HG02588 (cell line): ENCODE measurements around the gene TMEFF2.

ENCODE experiments used
- ATAC-seq: cut with Tn5 transposase; IDR thresholded peaks from one replicate; pipeline ENCODE4 v1.9.1; 2021; ENCODE audit warnings: mild to moderate bottlenecking, moderate library complexity; ENCODE audit not compliant: unreplicated experiment

Gene TMEFF2

DNA sequence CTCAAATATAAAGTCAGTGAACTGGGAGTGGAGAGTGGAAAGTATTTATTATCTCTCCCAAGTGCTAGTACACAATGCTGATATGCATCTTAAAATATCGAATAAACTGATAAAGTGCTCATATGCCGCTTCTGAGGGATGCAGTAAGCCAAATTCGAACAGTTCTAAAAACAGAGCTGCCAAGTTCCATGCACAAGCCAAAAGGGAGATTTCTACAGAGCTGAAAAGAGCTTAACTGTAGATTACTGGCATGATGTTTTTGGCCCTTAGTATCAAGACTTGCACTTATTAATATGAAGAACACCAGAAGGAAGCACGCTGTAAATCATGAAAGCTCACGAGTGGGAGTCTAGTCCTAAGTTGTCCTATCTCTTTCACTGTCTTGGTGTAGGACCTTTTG is 7.9 kb downstream of the TMEFF2 start:
- no peak for ATAC-seq

DNA sequence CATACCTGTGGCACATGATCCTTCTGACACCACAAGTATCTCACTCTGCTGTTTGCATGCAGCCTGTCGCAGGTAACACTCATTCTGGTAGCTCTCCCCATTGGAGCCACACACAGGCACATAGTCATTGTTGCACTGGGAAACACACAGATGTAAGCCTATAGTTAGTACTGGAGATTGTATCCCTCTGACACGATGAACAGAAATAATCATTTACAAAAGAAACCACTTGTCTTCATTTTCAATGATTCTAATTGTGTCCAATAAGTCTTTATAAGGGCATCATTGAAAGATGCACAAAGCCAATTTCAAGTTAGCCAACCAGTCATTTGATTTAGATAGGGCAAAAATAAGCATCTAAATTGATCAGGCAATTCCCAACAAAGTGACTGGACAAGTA is 10.4 kb downstream of the TMEFF2 start:
- no peak for ATAC-seq

DNA sequence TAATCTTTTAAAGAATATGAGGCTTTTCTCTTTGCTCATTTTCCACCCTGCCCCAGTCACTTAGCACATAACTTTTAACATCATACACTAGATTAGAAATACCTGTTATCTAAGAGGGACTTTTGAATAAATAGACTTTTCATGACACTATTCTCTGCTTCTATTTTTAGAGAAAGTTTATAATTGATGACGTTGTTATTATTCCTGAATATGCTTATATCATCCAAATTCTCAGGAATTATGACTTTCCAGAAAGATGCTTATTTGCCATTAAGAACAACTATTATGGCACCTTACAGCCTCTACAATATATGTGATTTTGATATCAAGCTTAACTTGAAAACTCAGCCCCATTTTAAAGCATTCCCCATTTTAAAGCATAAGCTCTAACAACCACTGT is 11.4 kb downstream of the TMEFF2 start:
- no peak for ATAC-seq

DNA sequence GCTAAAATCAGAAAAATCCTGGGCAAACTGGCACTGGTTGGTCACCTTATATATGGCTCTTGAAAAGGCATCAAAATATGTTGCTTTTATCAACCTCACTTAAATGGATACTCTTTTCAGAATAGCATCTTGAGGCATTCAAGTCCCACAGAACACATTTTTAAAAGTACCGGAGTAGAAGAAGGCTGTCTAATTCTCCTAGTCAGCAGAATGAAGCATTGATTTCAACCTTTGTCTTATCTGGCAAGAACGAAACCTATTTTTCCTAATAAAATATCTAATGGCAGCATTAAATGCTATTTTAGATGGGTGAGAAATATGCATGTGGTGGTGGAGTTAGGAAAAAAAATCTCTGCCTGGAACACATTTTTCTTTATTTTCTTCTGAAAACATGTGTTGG is 27.8 kb downstream of the TMEFF2 start:
- no peak for ATAC-seq

DNA sequence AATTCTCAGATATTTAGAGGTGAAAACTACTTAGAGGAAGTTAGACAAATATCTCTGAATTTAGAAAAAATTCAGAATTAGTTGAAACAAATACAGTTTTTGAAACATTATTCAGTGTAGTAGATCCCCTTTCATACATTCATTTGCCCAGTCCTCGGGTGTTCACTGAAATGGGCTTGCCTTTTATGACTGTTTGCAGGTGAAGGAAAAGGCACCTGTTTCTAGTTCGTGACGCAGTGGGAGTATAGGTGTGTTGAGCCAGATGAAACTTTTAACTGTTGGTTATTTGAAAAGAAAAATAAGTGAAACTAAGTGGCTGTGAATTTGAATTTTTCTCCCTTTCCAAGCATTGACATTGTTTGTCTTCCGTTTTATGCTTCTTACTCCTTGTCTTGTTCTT is 28.9 kb downstream of the TMEFF2 start:
- no peak for ATAC-seq

DNA sequence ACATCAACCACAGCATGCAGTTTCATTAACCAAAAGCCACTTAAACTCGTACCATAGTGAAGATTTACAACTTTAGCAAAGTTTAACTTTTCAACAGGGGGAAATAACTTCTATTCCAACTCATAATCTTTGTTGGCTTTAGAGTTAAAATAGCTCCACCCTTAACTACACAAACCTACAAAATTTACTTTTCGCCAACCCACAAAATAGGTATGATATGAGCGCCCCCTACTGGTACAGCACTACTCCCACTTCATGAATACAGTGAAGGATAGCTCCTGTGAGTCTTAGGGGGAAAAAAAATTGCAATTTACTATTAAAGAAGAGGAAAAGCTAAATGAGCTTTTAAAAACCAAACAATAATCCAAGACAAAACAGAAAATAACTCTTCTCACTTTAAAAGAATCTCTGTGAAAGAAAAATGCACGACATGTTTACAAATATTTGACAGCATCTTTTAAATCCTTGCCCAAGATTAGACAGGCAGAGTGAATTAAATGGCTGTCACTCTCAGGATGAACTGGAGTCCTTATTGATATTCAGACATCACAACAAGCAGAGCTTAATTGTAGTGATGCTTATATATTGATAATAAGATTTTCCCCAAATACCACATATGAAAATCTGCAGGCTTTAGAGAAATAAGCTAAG is 32.2 kb downstream of the TMEFF2 start:
- peak; percentile 74 for ATAC-seq

DNA sequence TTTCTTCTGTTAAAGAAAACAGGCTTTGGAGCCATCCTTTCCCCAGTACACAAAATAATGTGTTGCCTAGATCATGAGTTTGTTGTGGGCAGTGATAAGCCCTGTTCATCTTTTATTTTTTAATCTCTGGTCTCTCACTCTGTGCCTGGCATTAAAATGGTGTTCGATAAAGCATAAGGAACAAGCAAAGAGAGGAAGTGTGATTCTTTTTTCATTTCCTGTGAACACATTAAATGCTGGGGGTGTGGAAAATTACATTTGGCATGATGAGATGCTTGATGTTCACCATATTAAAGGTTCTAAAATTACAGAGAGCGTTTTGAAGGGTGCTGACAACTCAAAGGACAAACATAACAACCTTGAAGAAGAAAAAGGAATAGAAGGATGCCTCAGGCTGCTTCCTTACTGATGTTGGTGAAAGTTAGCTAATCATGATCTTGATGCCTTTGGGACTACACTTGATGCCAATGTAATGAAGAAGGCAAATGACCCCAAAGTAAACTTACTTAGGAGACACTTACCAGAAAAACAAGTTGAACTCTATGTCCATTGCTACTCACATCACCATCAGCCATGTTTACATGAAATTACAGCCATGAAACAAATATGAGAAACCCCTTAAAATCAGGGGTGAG is 33.0 kb downstream of the TMEFF2 start:
- no peak for ATAC-seq

DNA sequence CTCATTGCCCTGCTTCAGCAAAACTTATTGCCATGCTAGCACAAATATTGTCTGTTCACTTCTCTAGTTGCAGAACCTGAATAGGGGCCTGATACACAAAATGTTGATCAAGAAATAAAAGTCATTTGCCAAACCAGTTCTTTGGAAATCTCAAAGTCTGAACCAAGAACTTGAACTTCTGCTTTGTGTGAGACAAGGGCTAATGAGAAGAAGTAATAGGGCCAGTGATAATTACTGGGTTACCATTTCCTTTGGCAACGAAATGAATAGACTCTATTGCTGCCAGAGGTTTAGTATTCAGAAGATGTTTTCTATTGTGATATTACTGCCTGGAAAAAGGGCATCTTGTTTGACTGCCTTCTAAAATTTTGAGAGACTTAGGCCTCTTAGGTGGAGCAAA is 35.0 kb downstream of the TMEFF2 start:
- no peak for ATAC-seq

DNA sequence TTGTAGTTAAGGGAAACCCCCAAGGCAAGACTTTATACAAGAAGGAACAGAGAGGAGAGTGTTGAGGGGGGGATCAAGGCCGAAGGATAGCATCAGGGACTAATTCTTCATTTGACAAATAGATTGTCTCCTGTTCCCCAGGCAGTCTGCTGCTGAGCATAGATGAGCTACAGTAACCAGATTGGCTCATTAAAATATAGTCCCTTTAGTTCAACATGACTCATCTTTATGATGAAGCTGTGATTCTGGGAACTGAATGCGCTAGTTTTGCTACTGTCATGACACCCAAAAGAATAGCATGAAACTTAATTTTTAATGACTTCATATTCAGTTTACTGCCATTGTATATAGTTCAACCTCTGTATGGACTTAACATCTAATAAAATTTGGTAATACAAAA is 35.5 kb downstream of the TMEFF2 start:
- no peak for ATAC-seq

DNA sequence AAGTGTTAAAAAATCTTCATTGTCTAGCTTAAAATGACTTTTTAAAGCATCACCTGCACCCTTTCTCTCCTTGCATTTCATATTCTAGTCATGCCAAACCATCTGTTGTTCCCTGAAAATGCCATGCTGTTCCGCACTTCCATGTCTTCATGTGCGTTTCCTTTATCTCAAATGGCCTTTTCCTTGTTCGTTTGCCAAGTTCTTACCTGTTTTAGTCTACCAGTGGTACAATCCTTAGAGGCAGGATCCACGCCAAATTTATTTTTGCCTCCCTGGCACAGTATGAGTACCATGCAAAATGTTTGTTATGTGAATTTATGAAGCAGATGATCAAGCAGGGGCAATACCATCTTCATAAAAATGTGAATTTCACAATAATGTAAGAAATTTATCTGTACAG is 37.0 kb downstream of the TMEFF2 start:
- ATAC-seq: no peak

DNA sequence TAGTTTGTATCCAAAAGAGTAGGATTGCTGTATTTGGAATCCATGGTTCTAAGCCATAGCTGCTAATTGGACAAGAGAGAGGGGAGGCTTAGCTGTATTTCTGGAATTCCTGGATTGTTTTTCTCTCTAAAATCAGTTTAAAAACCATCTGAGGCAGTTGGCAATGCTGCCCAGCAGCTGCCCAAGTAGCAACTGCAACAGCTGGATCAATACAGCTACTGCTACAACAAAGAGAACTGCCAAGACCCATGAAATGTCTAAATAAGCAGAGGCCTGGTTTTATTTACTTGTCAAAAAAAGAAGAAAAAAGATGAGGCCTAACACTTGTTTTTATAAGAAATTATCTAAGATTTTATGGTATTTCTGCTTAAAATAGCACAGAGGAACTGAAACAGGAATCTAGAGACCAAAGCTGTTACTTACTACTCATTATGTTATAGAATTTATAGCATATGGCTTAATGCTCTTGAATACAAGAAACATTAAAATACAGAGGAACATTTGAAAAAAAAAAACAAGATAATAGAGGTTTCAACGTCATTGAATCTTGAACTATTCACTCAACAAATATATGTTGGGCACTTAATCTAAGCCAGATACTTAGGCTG is 39.1 kb downstream of the TMEFF2 start:
- ATAC-seq: no peak

DNA sequence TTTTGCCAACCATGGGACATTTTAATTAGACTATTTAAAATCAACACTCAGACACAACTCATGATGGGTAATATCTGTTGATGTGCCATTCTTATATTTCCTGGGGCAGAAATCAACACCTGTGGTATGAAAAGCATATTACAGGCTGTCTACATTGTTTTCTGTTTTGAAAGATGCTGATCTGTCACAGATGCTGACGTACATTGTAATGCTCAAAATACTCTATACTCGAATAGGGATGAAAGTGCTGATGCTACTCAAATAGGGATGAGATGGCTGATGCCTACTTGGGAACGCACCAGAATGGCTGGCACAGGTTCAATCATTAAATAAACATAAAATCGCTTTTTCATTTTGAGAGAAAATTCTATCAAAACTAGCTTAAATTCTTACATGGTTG is 41.2 kb downstream of the TMEFF2 start:
- ATAC-seq: no peak

DNA sequence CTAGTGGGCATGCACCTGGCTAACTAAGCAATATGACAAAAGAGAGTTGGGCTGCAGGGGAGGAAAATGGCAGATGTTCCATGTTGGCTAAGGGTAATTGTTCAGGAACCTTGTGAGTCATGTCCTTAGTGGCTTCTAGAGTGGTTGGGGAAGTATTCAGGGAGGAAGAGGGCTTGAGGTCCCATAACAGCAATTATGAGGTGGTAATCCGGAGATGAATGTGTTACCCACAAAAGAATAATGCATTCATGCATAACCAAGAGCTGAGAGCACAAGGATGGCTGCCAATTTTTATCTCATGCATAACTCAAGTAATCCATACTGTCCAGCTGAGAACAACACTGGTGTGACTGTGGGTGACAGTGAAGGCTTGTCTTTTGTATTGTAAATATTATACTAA is 42.9 kb downstream of the TMEFF2 start:
- ATAC-seq: no peak

DNA sequence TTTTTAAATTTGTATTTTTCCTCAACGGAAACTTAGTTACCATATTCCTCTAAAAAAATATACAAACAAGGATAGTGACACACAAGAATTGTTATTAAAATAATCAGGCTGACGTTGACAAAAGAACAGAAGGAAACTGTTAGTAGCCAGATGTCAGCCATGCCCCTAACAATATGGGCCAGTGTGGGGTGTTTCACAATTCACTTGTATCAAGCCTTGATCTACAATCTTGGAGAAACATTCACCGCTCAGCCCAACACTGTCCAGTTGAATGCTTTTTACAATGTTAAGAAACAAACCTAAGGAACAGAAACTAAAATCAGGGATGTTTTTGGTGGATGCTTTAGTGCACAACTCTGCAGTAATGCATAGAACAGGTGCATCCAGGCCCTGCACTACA is 44.6 kb downstream of the TMEFF2 start:
- no peak for ATAC-seq

DNA sequence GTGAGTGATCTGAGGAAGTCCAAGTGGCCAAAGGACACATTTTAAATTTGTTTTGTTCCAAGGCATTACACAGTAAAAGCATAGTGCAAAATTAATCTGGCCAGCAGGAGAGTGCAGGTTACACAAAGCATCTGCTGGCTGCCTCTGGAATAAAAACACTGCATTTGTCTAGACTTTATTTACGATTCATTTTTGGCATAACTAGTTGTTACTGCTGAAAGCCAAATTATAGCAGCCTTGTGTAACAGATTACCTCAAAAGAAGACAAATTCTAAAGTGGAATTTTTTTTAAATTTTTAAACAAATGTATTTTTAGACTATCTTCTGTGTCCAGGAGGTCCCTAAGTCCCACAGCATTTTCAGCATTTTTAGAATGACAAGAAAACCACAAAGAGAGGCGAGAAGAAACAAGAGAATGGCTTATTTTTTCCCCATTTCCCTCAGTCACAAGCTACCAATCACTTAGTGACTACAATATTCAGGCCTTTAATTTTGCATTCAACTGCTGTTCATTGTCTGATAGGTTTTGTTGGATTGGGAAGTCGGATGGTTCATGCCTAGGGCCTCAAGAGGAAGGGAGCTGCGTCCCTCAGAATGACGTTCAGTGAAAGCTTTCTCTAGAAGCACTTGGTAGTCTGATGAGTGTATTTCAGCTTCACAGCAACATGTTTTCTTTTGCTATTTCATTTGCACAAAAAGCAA is 46.0 kb downstream of the TMEFF2 start:
- no peak for ATAC-seq

DNA sequence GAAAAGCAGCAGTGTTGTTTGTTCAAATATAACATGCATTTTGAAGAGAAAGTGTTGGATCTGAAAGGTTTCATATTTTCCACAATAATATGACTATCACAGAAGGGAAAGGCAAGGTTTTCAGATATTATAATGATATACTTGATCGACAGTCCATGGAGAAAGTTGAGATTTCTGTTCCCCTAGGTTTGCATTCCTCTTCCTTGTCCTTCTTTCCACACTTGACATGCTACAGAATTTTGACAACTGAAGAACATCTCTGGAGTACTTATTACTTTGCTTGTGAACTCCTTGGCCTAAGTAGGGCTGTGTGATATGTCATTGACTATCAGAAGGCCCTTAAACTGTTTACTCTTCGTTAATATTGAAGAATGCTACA is 46.5 kb downstream of the TMEFF2 start:
- ATAC-seq: no peak

DNA sequence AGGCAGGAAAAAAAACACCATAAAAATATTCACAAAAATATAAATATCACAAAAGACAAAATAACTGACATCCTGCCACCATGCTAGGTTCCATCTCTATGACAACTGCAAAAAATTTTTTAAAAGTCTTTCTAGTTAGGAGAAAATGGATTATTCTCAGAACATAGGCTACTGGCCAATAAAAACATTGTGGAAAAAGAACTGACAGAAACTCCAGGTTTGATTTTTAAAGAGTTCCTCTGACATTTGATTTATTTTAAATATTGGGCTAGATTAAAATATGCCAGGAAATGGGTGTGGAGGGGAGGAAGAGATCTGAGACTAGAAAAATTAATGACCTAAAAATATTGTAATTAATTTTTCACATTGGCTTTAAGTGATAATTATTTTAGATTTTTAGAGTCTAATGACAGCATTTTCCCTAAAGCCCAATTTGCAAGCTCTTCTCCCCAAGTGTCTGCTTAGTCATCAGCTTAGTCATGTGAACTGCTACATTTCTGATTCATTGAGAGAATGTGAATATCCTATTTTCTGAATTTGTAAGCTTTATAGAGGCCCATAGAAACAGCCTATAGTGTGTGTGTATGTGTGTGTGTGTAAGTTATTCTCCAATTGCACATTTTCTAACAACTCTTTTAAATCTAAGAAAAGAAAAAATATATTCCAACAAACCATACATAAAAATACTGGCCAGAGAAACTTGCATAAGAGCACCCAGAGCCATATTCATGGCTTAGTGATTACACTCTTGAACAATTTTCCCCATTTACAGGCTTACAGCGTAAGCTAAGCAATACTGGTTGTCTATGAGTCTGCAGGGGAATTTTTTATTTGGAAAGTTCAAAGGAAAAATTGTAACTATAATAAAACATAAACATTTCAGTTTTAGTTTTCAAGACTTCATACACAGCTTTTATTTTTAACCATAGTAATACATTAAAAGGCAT is 48.4 kb downstream of the TMEFF2 start:
- no peak for ATAC-seq

DNA sequence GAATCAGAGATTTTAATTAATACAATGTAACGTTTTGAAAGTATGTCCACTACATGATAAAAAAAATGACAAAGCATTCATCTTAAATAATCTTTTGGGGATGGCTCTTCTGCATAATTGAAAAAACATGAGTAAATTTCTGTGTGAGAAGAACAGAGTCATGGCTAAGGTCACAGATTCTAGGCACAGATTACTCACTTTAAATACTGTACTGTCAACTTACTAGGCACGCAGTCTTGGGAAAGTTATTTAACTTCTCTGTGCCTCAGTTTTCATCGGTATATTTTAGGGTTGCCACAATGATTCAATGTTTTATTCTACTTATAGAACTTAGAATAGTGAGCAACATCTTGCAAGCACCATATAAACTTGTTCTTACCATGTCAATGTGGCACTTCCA is 49.2 kb downstream of the TMEFF2 start:
- no peak for ATAC-seq

DNA sequence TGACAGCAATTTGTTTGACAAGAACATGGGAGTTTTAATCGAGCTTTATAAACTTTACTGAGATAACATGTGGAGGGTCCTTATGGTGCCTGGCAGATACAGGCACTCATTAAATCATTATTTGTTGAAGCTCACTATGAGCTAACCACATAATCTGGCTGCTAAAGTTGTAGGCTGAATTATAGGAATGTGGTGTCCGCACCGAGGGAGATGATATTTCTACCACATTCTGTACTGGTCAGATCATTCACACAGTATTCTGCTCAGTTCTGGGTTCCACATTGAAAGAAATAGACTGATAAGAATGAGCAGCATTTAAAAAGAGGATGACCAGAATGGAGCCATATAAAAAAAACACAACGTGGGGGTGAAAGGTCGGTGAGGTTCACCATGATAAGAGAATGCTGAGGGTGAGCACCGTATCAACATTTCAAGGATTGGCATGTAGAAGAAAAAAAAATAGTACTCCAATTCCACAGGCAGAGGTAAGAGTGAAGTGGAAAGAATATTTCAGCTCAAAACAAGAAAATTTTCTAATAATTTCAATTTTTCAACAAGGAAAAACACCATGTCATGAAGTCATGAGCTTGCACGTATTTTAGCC is 54.4 kb downstream of the TMEFF2 start:
- ATAC-seq: no peak

DNA sequence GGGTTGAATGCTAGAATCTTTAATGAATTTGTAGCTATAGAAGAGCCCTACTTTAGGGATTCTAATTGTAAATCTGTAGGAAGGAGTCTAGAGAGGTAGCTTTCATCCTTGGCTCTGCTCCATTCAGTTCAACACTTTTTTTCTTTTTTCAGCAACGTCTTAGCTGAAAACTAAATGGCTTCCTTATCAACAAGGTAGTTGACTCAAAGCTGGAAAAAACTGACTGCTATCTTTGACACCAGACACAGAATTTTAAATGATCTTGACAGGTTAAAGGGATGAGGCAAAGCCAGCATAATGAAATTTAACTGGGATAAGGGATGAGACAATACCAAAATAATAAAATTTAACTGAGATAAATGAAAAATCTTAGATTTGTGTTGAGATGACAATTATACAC is 54.9 kb downstream of the TMEFF2 start:
- ATAC-seq: no peak

DNA sequence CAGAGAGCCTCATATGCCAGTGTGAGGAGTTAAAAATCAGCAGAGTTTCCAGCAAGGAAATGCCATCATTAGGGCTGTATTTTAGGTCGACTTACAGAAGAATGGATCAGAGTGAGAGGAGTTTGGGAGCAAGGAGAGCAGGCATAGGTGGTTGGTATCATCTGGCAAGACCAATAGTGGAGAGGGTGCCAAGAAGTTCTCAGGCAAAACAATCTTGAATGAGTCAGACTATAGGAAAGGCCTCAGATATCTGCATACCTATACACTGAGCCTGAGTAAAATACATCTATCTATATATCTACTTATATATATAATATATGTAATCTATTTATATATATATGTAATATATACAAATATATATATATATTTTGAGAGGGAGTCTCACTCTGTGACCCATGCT is 57.3 kb downstream of the TMEFF2 start:
- no peak for ATAC-seq
